HG03571 (cell line): Measurements from ENCODE around the gene WDR11.

ENCODE experiments used
- ATAC-seq: cut with Tn5 transposase; IDR thresholded peaks from one replicate; pipeline ENCODE4 v1.9.1; 2021; ENCODE audit not compliant: unreplicated experiment

The WDR11 gene

GRCh38 chr10:120850911-120851865 is at the start of gene WDR11:
WDR11 (plus strand) TSS chr10:120851362; CDS start chr10:120851421, 59 bp downstream.
- peak; percentile 99 for ATAC-seq

GRCh38 chr10:120802935-120803334 is 48.2 kb upstream of the WDR11 start:
- ATAC-seq, result no peak

- ATAC-seq, result no peak
These were observed 47.2 kb upstream of the WDR11 start for GRCh38 chr10:120803972-120804371.

- no peak for ATAC-seq
These were observed 45.9 kb upstream of the WDR11 start for GRCh38 chr10:120805014-120805812.

GRCh38 chr10:120806081-120806480 is 45.1 kb upstream of the WDR11 start:
- no peak for ATAC-seq

- ATAC-seq, result no peak
These were observed 40.9 kb upstream of the WDR11 start for GRCh38 chr10:120810298-120810697.

GRCh38 chr10:120813085-120813484 is 38.1 kb upstream of the WDR11 start:
- no peak for ATAC-seq

- ATAC-seq, result no peak
These were observed 32.9 kb upstream of the WDR11 start for GRCh38 chr10:120818301-120818700.

- ATAC-seq, result no peak
These were observed 31.8 kb upstream of the WDR11 start for GRCh38 chr10:120819366-120819765.

- no peak for ATAC-seq
These were observed 27.9 kb upstream of the WDR11 start for GRCh38 chr10:120823266-120823665.

GRCh38 chr10:120824881-120825309 is 26.3 kb upstream of the WDR11 start:
- no peak for ATAC-seq

GRCh38 chr10:120825878-120826769 is 25.0 kb upstream of the WDR11 start:
- no peak for ATAC-seq

GRCh38 chr10:120827251-120827875 is 23.8 kb upstream of the WDR11 start:
- ATAC-seq, result no peak

GRCh38 chr10:120828763-120829319 is 22.3 kb upstream of the WDR11 start:
- no peak for ATAC-seq

GRCh38 chr10:120832106-120832505 is 19.1 kb upstream of the WDR11 start:
- ATAC-seq, result no peak

GRCh38 chr10:120833222-120833928 is 17.8 kb upstream of the WDR11 start:
- no peak for ATAC-seq

- ATAC-seq, result no peak
These were observed 15.6 kb upstream of the WDR11 start for GRCh38 chr10:120835603-120836002.

GRCh38 chr10:120838941-120839340 is 12.2 kb upstream of the WDR11 start:
- no peak for ATAC-seq

GRCh38 chr10:120841522-120842189 is 9.5 kb upstream of the WDR11 start:
- no peak for ATAC-seq
